ENCODE results near the gene SHANK3. TPM values are rescaled to one million over a fixed set of nuclear protein-coding genes. Genes with fewer than 3 reads are reported as not detected.

SHANK3 gene
- total RNA-seq, 1 donor from 2014 or later, result 10.6 TPM

- no peak overlapping the region for H3K27ac Mint-ChIP-seq (ENCODE audit: unreplicated experiment)
- no peak for DNase-seq (ENCODE audit: low read depth)
- FAIRE-seq, result no peak
Observed at GRCh38 chr22:50676180-50676636, 3.6 kb downstream of the SHANK3 start.

GRCh38 chr22:50676661-50677492 lies 4.3 kb downstream of the SHANK3 start:
- Mint-ChIP-seq H3K36me3 (ENCODE audit: low read depth, unreplicated experiment) (peaks cover 5% of the 10 kb centered on the region), H3K27me3 (ENCODE audit: low read depth, unreplicated experiment) (peaks cover 13% of the 10 kb centered on the region), H3K27ac (ENCODE audit: unreplicated experiment) (no peak overlapping the region), H3K4me1 (ENCODE audit: low read depth, unreplicated experiment) (peaks cover 3% of the 10 kb centered on the region), H3K4me3 (ENCODE audit: unreplicated experiment) (no peak overlapping the region), H3K9me3 (ENCODE audit: unreplicated experiment) (peaks cover 7% of the 10 kb centered on the region)
- no peak for FAIRE-seq
- Histone ChIP-seq H3K4me2 (ENCODE audit: low read length) (no peak overlapping the region), H3K79me2 (ENCODE audit: insufficient read depth, low read length) (no peaks in the 10 kb centered on the region), H3K4me3 (ENCODE audit: insufficient read depth, low read depth, low read length) (no peak overlapping the region), H3K36me3 (ENCODE audit: insufficient read depth, low read length) (no peaks in the 10 kb centered on the region), H4K20me1 (ENCODE audit: insufficient read depth, low read length) (no peaks in the 10 kb centered on the region), H3K27ac (ENCODE audit: low read depth, low read length) (no peak overlapping the region), H3K9ac (ENCODE audit: low read length) (no peak overlapping the region), H3K9me3 (ENCODE audit: insufficient read depth, low read depth, low read length) (peaks cover 4% of the 10 kb centered on the region), H3K4me1 (ENCODE audit: insufficient read depth, low read length) (peaks cover 2% of the 10 kb centered on the region), H3K27me3 (ENCODE audit: insufficient read depth, low read length) (peaks cover 16% of the 10 kb centered on the region), H2AFZ (ENCODE audit: low read depth, low read length) (no peak overlapping the region)
- no peak for TF ChIP-seq CTCF (IDR thresholded peaks at IDR 0.05; ENCODE audit: insufficient read depth, low read depth, low read length)
- TF ChIP-seq EZH2 (IDR thresholded peaks at IDR 0.05; ENCODE audit: insufficient read depth, low read length), result no peak
- DNase-seq (ENCODE audit: low read depth), result no peak

More at GRCh38 chr22:50676180-50676636, 3.6 kb downstream of the SHANK3 start:
- H3K79me2 ChIP-seq (ENCODE audit: insufficient read depth, low read length), result no peaks in the 10 kb centered on the region
- H3K4me2 ChIP-seq (ENCODE audit: low read length), result no peak overlapping the region
- no peak overlapping the region for H2AFZ ChIP-seq (ENCODE audit: low read depth, low read length)
- H3K9me3 ChIP-seq (ENCODE audit: insufficient read depth, low read depth, low read length), result peaks cover 4% of the 10 kb centered on the region
- Mint-ChIP-seq H3K4me1 (ENCODE audit: low read depth, unreplicated experiment) (peaks cover 3% of the 10 kb centered on the region), H3K36me3 (ENCODE audit: low read depth, unreplicated experiment) (peaks cover 5% of the 10 kb centered on the region), H3K4me3 (ENCODE audit: unreplicated experiment) (peak overlapping the region; percentile 85), H3K9me3 (ENCODE audit: unreplicated experiment) (peaks cover 7% of the 10 kb centered on the region), H3K27me3 (ENCODE audit: low read depth, unreplicated experiment) (peaks cover 14% of the 10 kb centered on the region)
- H3K9ac ChIP-seq (ENCODE audit: low read length), result no peak overlapping the region
- no peak overlapping the region for H3K27ac ChIP-seq (ENCODE audit: low read depth, low read length)
- TF ChIP-seq CTCF (IDR thresholded peaks at IDR 0.05; ENCODE audit: insufficient read depth, low read depth, low read length) (no peak), EZH2 (IDR thresholded peaks at IDR 0.05; ENCODE audit: insufficient read depth, low read length) (no peak)
- H4K20me1 ChIP-seq (ENCODE audit: insufficient read depth, low read length), result no peaks in the 10 kb centered on the region
- H3K36me3 ChIP-seq (ENCODE audit: insufficient read depth, low read length), result no peaks in the 10 kb centered on the region
- no peak overlapping the region for H3K4me3 ChIP-seq (ENCODE audit: insufficient read depth, low read depth, low read length)
- H3K4me1 ChIP-seq (ENCODE audit: insufficient read depth, low read length), result peaks cover 2% of the 10 kb centered on the region
- H3K27me3 ChIP-seq (ENCODE audit: insufficient read depth, low read length), result peaks cover 16% of the 10 kb centered on the region
